Osteoblast (primary cell): ENCODE data around the gene C5. TPM values are rescaled to one million over a fixed set of nuclear protein-coding genes. Genes with fewer than 3 reads are reported as not detected.

Experiments
- DNase-seq: peaks from one replicate; pipeline ENCODE4 v3.0.0; 2011; ENCODE audit warnings: low spot score, mixed read lengths; ENCODE audit not compliant: insufficient read length; ENCODE audit errors: missing footprints
- H2AFZ ChIP-seq: 2 replicates; pipeline ENCODE4 v1.6.0; 2011; ENCODE audit warnings: mild to moderate bottlenecking, low read length
- H3K27ac ChIP-seq: 2 replicates; pipeline ENCODE4 v1.5.1; 2011; ENCODE audit warnings: mild to moderate bottlenecking, low read depth, low read length, moderate library complexity
- H3K27me3 ChIP-seq: 2 replicates; pipeline ENCODE4 v1.6.0; 2012; ENCODE audit warnings: mild to moderate bottlenecking, control low read depth, inconsistent platforms, low read length, moderate library complexity; ENCODE audit not compliant: insufficient read depth
- H3K36me3 ChIP-seq: 2 replicates; pipeline ENCODE4 v1.5.1; 2011; ENCODE audit warnings: mild to moderate bottlenecking, low read length, control low read depth, moderate library complexity; ENCODE audit not compliant: insufficient read depth
- H3K4me1 ChIP-seq: 2 replicates; pipeline ENCODE4 v1.5.1; 2011; ENCODE audit warnings: mild to moderate bottlenecking, low read length, control low read depth, moderate library complexity; ENCODE audit not compliant: insufficient read depth
- H3K4me2 ChIP-seq: 2 replicates; pipeline ENCODE4 v1.6.0; 2011; ENCODE audit warnings: mild to moderate bottlenecking, low read length; ENCODE audit not compliant: insufficient read depth
- H3K4me3 ChIP-seq: fragments of 200-600 bp; sonication (generic); 3 replicates; pipeline ENCODE4 v1.5.1; 2012; ENCODE audit warnings: mild to moderate bottlenecking, low read length, inconsistent platforms; ENCODE audit not compliant: insufficient read depth
- H3K79me2 ChIP-seq: 2 replicates; pipeline ENCODE4 v1.6.0; 2012; ENCODE audit warnings: mild to moderate bottlenecking, low read length, control low read depth, inconsistent platforms; ENCODE audit not compliant: insufficient read depth
- H3K9me3 ChIP-seq: 2 replicates; pipeline ENCODE4 v1.5.1; 2011; ENCODE audit warnings: low read depth, low read length, control low read depth
- H4K20me1 ChIP-seq: 2 replicates; pipeline ENCODE4 v1.6.0; 2012; ENCODE audit warnings: mild to moderate bottlenecking, low read length, control low read depth; ENCODE audit not compliant: insufficient read depth
- CTCF ChIP-seq: IDR thresholded peaks from 2 replicates; pipeline ENCODE4 v1.5.1; 2011; ENCODE audit warnings: mild to moderate bottlenecking, low read depth, low read length, moderate library complexity; ENCODE audit errors: extremely low read depth
- total RNA-seq: library from RNA; depleted of rRNA; stranded (reverse); fragments of >200 nt; gene quantifications from 2 replicates; pipeline ENCODE4 v1.2.3, GENCODE V29; 2012

C5 gene
- total RNA-seq, 1 donor = 5.1 TPM

DNA sequence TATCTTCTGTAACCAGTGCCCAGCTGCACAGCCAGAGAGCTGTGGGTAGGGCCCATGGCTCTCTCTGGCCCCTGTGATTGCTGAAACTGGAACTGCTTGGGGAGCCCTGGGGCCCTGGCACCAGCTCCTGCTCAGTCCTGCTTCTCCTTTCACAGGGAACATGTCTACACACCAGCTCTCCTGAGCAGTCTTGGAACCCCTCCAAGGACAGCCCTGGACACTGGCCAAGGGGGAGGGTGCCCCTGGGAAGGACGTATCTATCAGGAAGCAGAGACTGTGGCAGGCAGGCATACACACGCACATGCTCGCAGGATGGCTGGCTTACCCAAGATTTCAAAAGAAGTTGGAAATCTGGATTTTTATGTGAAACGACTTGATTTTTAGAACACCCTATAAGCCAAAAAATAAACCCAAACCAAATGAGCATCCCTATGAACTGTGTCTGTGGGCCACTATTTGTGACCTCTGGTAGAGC lies 114.7 kb downstream of the C5 start:
- DNase-seq = peak; percentile 89
- TF ChIP-seq CTCF = no peak
- peaks cover 56% of the 10 kb centered on the region for H3K4me1 ChIP-seq
- peak overlapping the region; percentile 86 for H3K27ac ChIP-seq
- peak overlapping the region; percentile 84 for H3K4me2 ChIP-seq
- no peaks in the 10 kb centered on the region for H3K27me3 ChIP-seq
- H3K9me3 ChIP-seq = no peaks in the 10 kb centered on the region
- no peak overlapping the region for H2AFZ ChIP-seq
- no peaks in the 10 kb centered on the region for H3K79me2 ChIP-seq
- peak overlapping the region; percentile 56 for H3K4me3 ChIP-seq
- H4K20me1 ChIP-seq = no peaks in the 10 kb centered on the region
- no peaks in the 10 kb centered on the region for H3K36me3 ChIP-seq

GRCh38 chr9:120934281-120934680 lies 115.8 kb downstream of the C5 start:
- Histone ChIP-seq H3K27ac (no peak overlapping the region), H3K27me3 (no peaks in the 10 kb centered on the region), H3K4me1 (peaks cover 58% of the 10 kb centered on the region), H3K36me3 (no peaks in the 10 kb centered on the region), H3K4me2 (no peak overlapping the region), H4K20me1 (no peaks in the 10 kb centered on the region), H2AFZ (no peak overlapping the region), H3K9me3 (no peaks in the 10 kb centered on the region), H3K4me3 (no peak overlapping the region), H3K79me2 (no peaks in the 10 kb centered on the region)
- no peak for DNase-seq
- no peak for TF ChIP-seq CTCF

DNA sequence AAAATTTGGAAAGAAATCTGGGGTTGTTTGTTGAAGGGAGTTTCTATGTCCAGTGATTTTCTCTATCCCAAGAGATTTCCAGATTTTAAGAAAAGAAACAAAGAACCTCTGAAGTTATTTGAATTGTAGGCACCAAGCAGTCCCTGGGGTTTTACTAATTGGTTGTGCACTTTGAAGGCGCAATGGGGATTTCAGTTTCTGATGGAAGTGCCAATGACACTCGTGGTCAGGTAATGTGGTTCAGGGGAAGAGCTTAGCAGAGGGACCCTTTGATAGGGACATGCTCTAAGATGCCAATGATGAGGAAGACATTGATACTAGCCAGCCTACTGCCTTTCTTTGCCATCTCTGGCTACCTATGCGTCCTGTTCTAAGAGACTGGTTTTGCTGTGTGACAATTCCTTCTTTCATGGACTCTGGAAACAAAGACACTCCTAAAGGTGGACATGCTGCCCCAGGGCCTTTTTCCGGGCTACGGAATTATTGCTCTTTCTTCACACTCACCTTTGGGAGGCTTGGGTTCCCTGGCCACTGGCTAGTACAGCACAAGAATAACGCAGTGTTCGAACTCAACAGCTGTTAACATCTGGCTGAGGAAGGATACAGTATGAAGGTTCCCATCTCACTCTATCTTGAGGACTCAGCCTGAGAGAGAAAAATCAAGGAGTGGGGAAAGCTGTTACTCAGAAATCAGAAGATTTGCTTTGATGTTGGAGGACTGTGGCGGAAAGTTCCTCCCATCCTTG lies 116.6 kb downstream of the C5 start:
- no peak overlapping the region for H3K4me2 ChIP-seq
- no peaks in the 10 kb centered on the region for H3K27me3 ChIP-seq
- no peak overlapping the region for H3K27ac ChIP-seq
- no peak overlapping the region for H2AFZ ChIP-seq
- H3K79me2 ChIP-seq = no peaks in the 10 kb centered on the region
- no peaks in the 10 kb centered on the region for H3K36me3 ChIP-seq
- peaks cover 61% of the 10 kb centered on the region for H3K4me1 ChIP-seq
- H4K20me1 ChIP-seq = no peaks in the 10 kb centered on the region
- no peaks in the 10 kb centered on the region for H3K9me3 ChIP-seq
- DNase-seq = no peak
- H3K4me3 ChIP-seq = no peak overlapping the region
- no peak for TF ChIP-seq CTCF

DNA sequence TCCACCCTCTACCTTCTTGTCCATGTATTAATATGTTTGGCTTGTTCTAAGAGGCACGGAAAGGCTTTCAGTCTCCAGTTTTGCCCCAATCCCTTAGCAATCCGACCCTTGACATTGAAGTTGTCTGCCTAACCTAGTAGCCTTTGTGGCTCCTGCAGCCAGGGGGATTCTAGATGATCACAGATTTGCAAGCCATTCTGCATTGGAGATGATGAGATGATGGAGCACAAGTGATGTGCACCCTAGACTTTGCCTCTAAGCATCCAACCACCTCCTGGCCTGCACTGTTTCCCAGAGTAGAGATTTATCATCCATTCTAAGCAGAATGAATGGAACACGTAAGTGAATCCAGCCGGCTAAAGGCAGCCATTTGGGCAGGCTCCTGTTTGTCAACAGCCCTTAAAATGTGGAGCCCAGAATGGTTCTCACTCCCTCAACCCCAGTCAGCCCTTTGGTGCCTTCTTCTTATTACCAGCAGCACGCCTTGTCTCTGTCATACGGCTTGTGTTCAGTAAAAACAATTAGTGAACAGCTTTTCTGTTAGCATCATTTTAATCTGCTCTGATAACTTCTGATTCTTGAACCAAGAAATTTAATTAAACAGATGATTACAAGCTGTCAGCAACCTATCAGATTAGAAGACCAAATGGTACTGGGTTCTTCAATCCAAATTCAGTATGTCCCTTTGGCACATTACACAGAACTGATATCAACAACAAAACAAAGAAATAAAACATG lies 117.8 kb downstream of the C5 start:
- Histone ChIP-seq H3K27me3 (no peaks in the 10 kb centered on the region), H4K20me1 (no peaks in the 10 kb centered on the region), H3K79me2 (no peaks in the 10 kb centered on the region), H3K9me3 (no peaks in the 10 kb centered on the region), H2AFZ (peak overlapping the region; percentile 57), H3K27ac (peak overlapping the region; percentile 92), H3K4me2 (peak overlapping the region; percentile 77), H3K36me3 (no peaks in the 10 kb centered on the region), H3K4me1 (peaks cover 50% of the 10 kb centered on the region), H3K4me3 (peak overlapping the region; percentile 41)
- no peak for TF ChIP-seq CTCF
- no peak for DNase-seq
